ENCODE data around the gene PDGFD. TPM values are rescaled to one million over a fixed set of nuclear protein-coding genes. Genes with fewer than 3 reads are reported as not detected.

The PDGFD gene
- polyA plus RNA-seq, 3 donors from 2014 or later, result 58.2 to 88.0 (median 70.8) TPM

- Mint-ChIP-seq H3K9me3 (no peaks in the 10 kb centered on the region), H3K4me1 (peaks cover 48 to 67% of the 10 kb centered on the region in 2 donors), H3K27me3 (ENCODE audit: low read depth in 3 of 3) (no peaks in the 10 kb centered on the region), H3K36me3 (peaks cover 0 to 5% (median 2%) of the 10 kb centered on the region in 3 donors), H3K4me3 (no peak overlapping the region), H3K27ac (peak overlapping the region in 3 of 6 donors; percentile 3 to 30 (median 16))
- DNase-seq, result no peak
Observed at GRCh38 chr11:104098555-104098954, 65.4 kb downstream of the PDGFD start.

- H3K27me3 Mint-ChIP-seq (ENCODE audit: low read depth in 3 of 3), result no peaks in the 10 kb centered on the region
- no peak for DNase-seq
- peaks cover 0 to 7% (median 0%) of the 10 kb centered on the region in 3 donors for H3K36me3 Mint-ChIP-seq
- peak overlapping the region in 3 of 5 donors; percentile 21 to 57 (median 56) for H3K4me3 Mint-ChIP-seq
- no peaks in the 10 kb centered on the region for H3K9me3 Mint-ChIP-seq
- H3K27ac Mint-ChIP-seq, result peak overlapping the region in 2 of 6 donors; percentile 73 to 78
- peaks cover 50 to 67% of the 10 kb centered on the region in 2 donors for H3K4me1 Mint-ChIP-seq
Observed at GRCh38 chr11:104098132-104098531, 65.8 kb downstream of the PDGFD start.

- DNase-seq, result no peak
- peaks cover 54 to 76% of the 10 kb centered on the region in 2 donors for H3K4me1 Mint-ChIP-seq
- H3K36me3 Mint-ChIP-seq, result peaks cover 0 to 7% (median 0%) of the 10 kb centered on the region in 3 donors
- H3K4me3 Mint-ChIP-seq, result no peak overlapping the region
- no peak overlapping the region for H3K27ac Mint-ChIP-seq
- H3K27me3 Mint-ChIP-seq (ENCODE audit: low read depth in 3 of 3), result no peaks in the 10 kb centered on the region
- H3K9me3 Mint-ChIP-seq, result no peaks in the 10 kb centered on the region
Observed at GRCh38 chr11:104096900-104097299, 67.0 kb downstream of the PDGFD start.

- H3K4me3 Mint-ChIP-seq, result no peak overlapping the region
- peaks cover 0 to 7% (median 0%) of the 10 kb centered on the region in 3 donors for H3K36me3 Mint-ChIP-seq
Observed at GRCh38 chr11:104095791-104096190, 68.2 kb downstream of the PDGFD start.

GRCh38 chr11:104094576-104094975 is 69.4 kb downstream of the PDGFD start:
- Mint-ChIP-seq H3K4me1 (peaks cover 50 to 72% of the 10 kb centered on the region in 2 donors), H3K9me3 (no peaks in the 10 kb centered on the region), H3K27me3 (ENCODE audit: low read depth in 3 of 3) (no peaks in the 10 kb centered on the region), H3K27ac (no peak overlapping the region), H3K4me3 (no peak overlapping the region), H3K36me3 (peaks cover 0 to 7% (median 0%) of the 10 kb centered on the region in 3 donors)
- no peak for DNase-seq

More at GRCh38 chr11:104095791-104096190, 68.2 kb downstream of the PDGFD start:
- Mint-ChIP-seq H3K27me3 (ENCODE audit: low read depth in 3 of 3) (no peaks in the 10 kb centered on the region), H3K27ac (no peak overlapping the region), H3K9me3 (no peaks in the 10 kb centered on the region), H3K4me1 (peaks cover 52 to 80% of the 10 kb centered on the region in 2 donors)
- DNase-seq, result no peak

GRCh38 chr11:104093426-104094280 is 70.3 kb downstream of the PDGFD start:
- no peak for DNase-seq
- H3K27me3 Mint-ChIP-seq (ENCODE audit: low read depth in 3 of 3), result no peaks in the 10 kb centered on the region
- H3K36me3 Mint-ChIP-seq, result peaks cover 0 to 7% (median 1%) of the 10 kb centered on the region in 3 donors
- H3K4me1 Mint-ChIP-seq, result peaks cover 48 to 72% of the 10 kb centered on the region in 2 donors
- H3K9me3 Mint-ChIP-seq, result no peaks in the 10 kb centered on the region
- H3K27ac Mint-ChIP-seq, result peak overlapping the region in 1 of 6 donors; percentile 7
- no peak overlapping the region for H3K4me3 Mint-ChIP-seq

GRCh38 chr11:104092744-104093143 is 71.2 kb downstream of the PDGFD start:
- H3K27ac Mint-ChIP-seq, result no peak overlapping the region
- no peaks in the 10 kb centered on the region for H3K27me3 Mint-ChIP-seq (ENCODE audit: low read depth in 3 of 3)
- no peaks in the 10 kb centered on the region for H3K9me3 Mint-ChIP-seq
- H3K4me3 Mint-ChIP-seq, result no peak overlapping the region
- peaks cover 0 to 7% (median 4%) of the 10 kb centered on the region in 3 donors for H3K36me3 Mint-ChIP-seq
- DNase-seq, result no peak
- peaks cover 39 to 67% of the 10 kb centered on the region in 2 donors for H3K4me1 Mint-ChIP-seq

- Mint-ChIP-seq H3K4me3 (no peak overlapping the region), H3K27ac (no peak overlapping the region), H3K27me3 (ENCODE audit: low read depth in 3 of 3) (no peaks in the 10 kb centered on the region), H3K9me3 (no peaks in the 10 kb centered on the region), H3K36me3 (peaks cover 0 to 7% (median 4%) of the 10 kb centered on the region in 3 donors), H3K4me1 (peaks cover 30 to 55% of the 10 kb centered on the region in 2 donors)
- no peak for DNase-seq
Observed at GRCh38 chr11:104091281-104092096, 72.5 kb downstream of the PDGFD start.

GRCh38 chr11:104090767-104091166 is 73.2 kb downstream of the PDGFD start:
- H3K9me3 Mint-ChIP-seq, result no peaks in the 10 kb centered on the region
- H3K27ac Mint-ChIP-seq, result no peak overlapping the region
- peaks cover 0 to 7% (median 4%) of the 10 kb centered on the region in 3 donors for H3K36me3 Mint-ChIP-seq
- no peaks in the 10 kb centered on the region for H3K27me3 Mint-ChIP-seq (ENCODE audit: low read depth in 3 of 3)
- DNase-seq, result no peak
- H3K4me3 Mint-ChIP-seq, result no peak overlapping the region
- H3K4me1 Mint-ChIP-seq, result peaks cover 30 to 53% of the 10 kb centered on the region in 2 donors

GRCh38 chr11:104089481-104089880 is 74.5 kb downstream of the PDGFD start:
- Mint-ChIP-seq H3K27me3 (ENCODE audit: low read depth in 3 of 3) (no peaks in the 10 kb centered on the region), H3K4me1 (peaks cover 23 to 46% of the 10 kb centered on the region in 2 donors), H3K36me3 (peaks cover 0 to 7% (median 4%) of the 10 kb centered on the region in 3 donors)

GRCh38 chr11:104086621-104087020 is 77.3 kb downstream of the PDGFD start:
- H3K27ac Mint-ChIP-seq, result no peak overlapping the region
- H3K9me3 Mint-ChIP-seq, result no peaks in the 10 kb centered on the region
- H3K4me1 Mint-ChIP-seq, result peaks cover 14 to 34% of the 10 kb centered on the region in 2 donors
- no peaks in the 10 kb centered on the region for H3K27me3 Mint-ChIP-seq (ENCODE audit: low read depth in 3 of 3)
- no peak overlapping the region for H3K4me3 Mint-ChIP-seq
- peaks cover 0 to 4% (median 0%) of the 10 kb centered on the region in 3 donors for H3K36me3 Mint-ChIP-seq
- DNase-seq, result no peak

More at GRCh38 chr11:104089481-104089880, 74.5 kb downstream of the PDGFD start:
- H3K9me3 Mint-ChIP-seq, result no peaks in the 10 kb centered on the region
- no peak overlapping the region for H3K27ac Mint-ChIP-seq
- H3K4me3 Mint-ChIP-seq, result no peak overlapping the region
- no peak for DNase-seq

- Mint-ChIP-seq H3K27ac (no peak overlapping the region), H3K4me3 (no peak overlapping the region), H3K9me3 (no peaks in the 10 kb centered on the region), H3K36me3 (peaks cover 0 to 5% (median 0%) of the 10 kb centered on the region in 3 donors), H3K27me3 (ENCODE audit: low read depth in 3 of 3) (peaks cover 0 to 1% (median 0%) of the 10 kb centered on the region in 3 donors), H3K4me1 (peaks cover 18 to 44% of the 10 kb centered on the region in 2 donors)
- DNase-seq, result no peak
Observed at GRCh38 chr11:104078995-104079394, 85.0 kb downstream of the PDGFD start.

GRCh38 chr11:104078245-104078644 is 85.7 kb downstream of the PDGFD start:
- Mint-ChIP-seq H3K9me3 (no peaks in the 10 kb centered on the region), H3K27me3 (ENCODE audit: low read depth in 3 of 3) (peaks cover 0 to 1% (median 0%) of the 10 kb centered on the region in 3 donors), H3K4me3 (no peak overlapping the region), H3K4me1 (peaks cover 22 to 44% of the 10 kb centered on the region in 2 donors), H3K36me3 (peaks cover 0 to 5% (median 0%) of the 10 kb centered on the region in 3 donors), H3K27ac (no peak overlapping the region)
- DNase-seq, result no peak

Data from immature natural killer cell (primary cell).